DOHH2 (cell line): Measurements from ENCODE around the gene MTCL1.

Source experiments
- H3F3A ChIP-seq: fragments of 200-600 bp; sonication (generic), shearing (Covaris generic); 2 replicates; pipeline ENCODE4 v1.6.0; 2016; ENCODE audit warnings: antibody characterized with exemption, mild to moderate bottlenecking; ENCODE audit not compliant: control insufficient read depth, insufficient read depth
- H3K27ac ChIP-seq: fragments of 200-600 bp; sonication (generic); 2 replicates; pipeline ENCODE4 v1.5.1; 2014; ENCODE audit warnings: low read depth, mild to moderate bottlenecking, low read length, moderate library complexity
- H3K27me3 ChIP-seq: fragments of 200-600 bp; sonication (generic); 2 replicates; pipeline ENCODE4 v1.6.1; 2014; ENCODE audit warnings: mild to moderate bottlenecking, low read length, mixed read lengths; ENCODE audit not compliant: control insufficient read depth
- H3K36me3 ChIP-seq: fragments of 200-600 bp; sonication (generic); 2 replicates; pipeline ENCODE4 v1.6.1; 2014; ENCODE audit warnings: mild to moderate bottlenecking, low read length, moderate library complexity, mixed read lengths; ENCODE audit not compliant: control insufficient read depth
- H3K4me1 ChIP-seq: fragments of 200-600 bp; sonication (generic); 2 replicates; pipeline ENCODE4 v1.6.1; 2014; ENCODE audit warnings: mild to moderate bottlenecking, low read length, mixed read lengths; ENCODE audit not compliant: control insufficient read depth
- H3K4me2 ChIP-seq: fragments of 200-600 bp; sonication (generic); 2 replicates; pipeline ENCODE4 v1.6.0; 2014; ENCODE audit warnings: mild to moderate bottlenecking, low read length, moderate library complexity
- H3K4me3 ChIP-seq: fragments of 200-600 bp; sonication (generic); 2 replicates; pipeline ENCODE4 v1.5.1; 2014; ENCODE audit warnings: mild to moderate bottlenecking, low read length, mixed read lengths
- H3K79me2 ChIP-seq: fragments of 200-600 bp; sonication (generic); 2 replicates; pipeline ENCODE4 v1.6.1; 2014; ENCODE audit warnings: mild to moderate bottlenecking, low read length, mixed read lengths; ENCODE audit not compliant: control insufficient read depth
- H3K9me2 ChIP-seq: fragments of 200-600 bp; sonication (generic); replicated peaks from 2 replicates; pipeline ENCODE4 v1.6.1; 2014; ENCODE audit warnings: mild to moderate bottlenecking, low read length, mixed read lengths; ENCODE audit not compliant: control insufficient read depth
- H3K9me3 ChIP-seq: fragments of 200-600 bp; sonication (generic); 2 replicates; pipeline ENCODE4 v1.6.1; 2014; ENCODE audit warnings: antibody characterized with exemption, low read length, mixed read lengths; ENCODE audit not compliant: control insufficient read depth, insufficient read depth
- H4K20me1 ChIP-seq: fragments of 200-600 bp; sonication (generic); 2 replicates; pipeline ENCODE4 v1.6.0; 2014; ENCODE audit warnings: low read depth, mild to moderate bottlenecking, antibody characterized with exemption, low read length, moderate library complexity; ENCODE audit not compliant: control insufficient read depth, insufficient read depth
- CTCF ChIP-seq: fragments of 200-600 bp; sonication (generic); IDR thresholded peaks from one replicate; pipeline ENCODE4 v1.5.1; 2014; ENCODE audit warnings: antibody characterized with exemption, mild to moderate bottlenecking, low read depth, low read length; ENCODE audit not compliant: poor library complexity, severe bottlenecking
- EZH2phosphoT487 ChIP-seq: fragments of 200-600 bp; sonication (generic); IDR thresholded peaks from 2 replicates; pipeline ENCODE4 v1.6.1; 2017; ENCODE audit warnings: borderline replicate concordance, mild to moderate bottlenecking, antibody characterized with exemption, low read length, moderate library complexity, mixed read lengths

MTCL1 gene

GRCh38 chr18:8705238-8705960 lies at the start of gene MTCL1:
Gene MTCL1, plus strand, starts transcription at chr18:8705556. Its CDS starts 105 bp downstream, at chr18:8705661.
- Histone ChIP-seq H3K4me3 (peak within 1 kb of the TSS; percentile 72), H3K4me1 (peaks cover 20% of the 10 kb centered on the region), H3F3A (peaks cover 3% of the 10 kb centered on the region; the same call in 1 of the 2 replicates), H3K27me3 (peaks cover 21% of the 10 kb centered on the region; the same call in 1 of the 2 replicates), H3K27ac (no peak within 1 kb of the TSS), H4K20me1 (no peaks in the 10 kb centered on the region), H3K79me2 (peaks cover 7% of the 10 kb centered on the region; the same call in 1 of the 2 replicates), H3K9me2 (no peaks in the 10 kb centered on the region), H3K4me2 (peak within 1 kb of the TSS; percentile 91), H3K36me3 (no peaks in the 10 kb centered on the region), H3K9me3 (no peaks in the 10 kb centered on the region)
- TF ChIP-seq EZH2phosphoT487 (no peak), CTCF (no peak)

DNA sequence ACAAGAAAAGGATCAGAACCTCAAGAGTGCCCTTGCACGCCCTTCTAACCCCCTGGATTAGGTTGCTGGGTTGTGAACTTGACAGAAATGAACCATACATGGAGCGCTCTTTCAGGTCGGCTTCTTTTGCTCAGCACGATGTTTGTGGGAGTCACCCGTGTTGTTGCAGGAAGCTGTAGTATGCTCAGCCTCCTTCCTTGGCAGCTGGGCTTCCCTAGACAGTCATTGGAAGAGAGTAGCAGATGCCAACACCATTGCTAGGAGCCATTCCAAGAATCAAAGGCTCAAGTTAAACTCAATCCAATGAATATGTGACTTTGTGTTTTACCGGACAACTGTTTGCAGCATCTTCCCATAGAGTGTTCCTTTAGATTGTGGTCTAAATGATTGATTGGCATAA lies 49.1 kb upstream of the MTCL1 start:
- TF ChIP-seq CTCF = no peak
- TF ChIP-seq EZH2phosphoT487 = no peak
- no peaks in the 10 kb centered on the region for H4K20me1 ChIP-seq
- H3K27me3 ChIP-seq = no peaks in the 10 kb centered on the region
- H3K9me2 ChIP-seq = no peaks in the 10 kb centered on the region
- H3K4me3 ChIP-seq = no peak overlapping the region
- no peaks in the 10 kb centered on the region for H3K36me3 ChIP-seq
- H3K4me1 ChIP-seq = peaks cover 9% of the 10 kb centered on the region
- no peaks in the 10 kb centered on the region for H3K79me2 ChIP-seq
- no peaks in the 10 kb centered on the region for H3F3A ChIP-seq
- no peak overlapping the region for H3K27ac ChIP-seq
- no peak overlapping the region for H3K4me2 ChIP-seq
- no peaks in the 10 kb centered on the region for H3K9me3 ChIP-seq

DNA sequence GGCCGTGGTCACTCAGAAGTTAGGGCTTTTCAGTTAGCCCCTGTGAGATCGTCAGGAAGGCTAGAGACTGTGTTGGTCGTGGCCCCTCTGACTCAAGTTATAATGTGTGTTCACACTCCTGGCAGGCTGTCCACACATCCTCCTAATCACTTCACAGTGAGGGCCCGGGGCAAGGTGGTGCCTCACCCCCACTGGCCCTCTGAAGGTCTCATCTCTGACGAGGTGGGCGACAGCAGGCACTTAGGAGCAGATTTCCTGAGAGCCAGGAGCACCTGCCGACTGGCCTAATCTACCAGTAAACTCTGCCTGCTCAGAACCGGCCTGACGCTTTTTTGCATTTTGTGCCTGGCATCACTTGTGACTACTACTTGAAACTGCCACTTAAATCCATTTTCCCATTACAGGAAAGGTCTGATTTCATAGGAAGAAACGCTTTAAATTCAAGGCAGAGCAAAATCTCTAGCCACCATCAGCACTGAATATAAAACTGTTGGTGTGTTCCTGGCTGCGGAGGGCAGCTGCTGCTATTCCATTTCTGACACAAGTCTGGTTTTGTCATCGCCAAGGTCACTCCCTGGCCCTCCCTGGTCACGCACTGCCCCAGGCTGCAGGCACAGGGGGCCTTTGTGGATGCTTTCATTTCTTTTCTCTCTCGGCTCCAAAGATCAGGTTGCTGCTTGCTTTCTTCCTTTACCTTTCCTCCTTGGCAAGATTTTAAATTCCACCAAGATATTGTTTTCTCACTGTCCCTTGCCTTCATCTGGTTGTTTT lies 48.1 kb upstream of the MTCL1 start:
- no peak overlapping the region for H3K27ac ChIP-seq
- H3F3A ChIP-seq = no peaks in the 10 kb centered on the region
- H3K79me2 ChIP-seq = no peaks in the 10 kb centered on the region
- no peaks in the 10 kb centered on the region for H3K36me3 ChIP-seq
- H3K4me1 ChIP-seq = peaks cover 18% of the 10 kb centered on the region
- no peaks in the 10 kb centered on the region for H3K9me3 ChIP-seq
- TF ChIP-seq CTCF (no peak), EZH2phosphoT487 (no peak)
- H3K4me2 ChIP-seq = no peak overlapping the region
- no peaks in the 10 kb centered on the region for H3K27me3 ChIP-seq
- no peaks in the 10 kb centered on the region for H3K9me2 ChIP-seq
- no peaks in the 10 kb centered on the region for H4K20me1 ChIP-seq
- H3K4me3 ChIP-seq = no peak overlapping the region
